OCI-LY1 (cell line): ENCODE data around the gene METTL21A.

Experiments used
- CTCF ChIP-seq: fragments of 200-600 bp; sonication (generic), shearing (Covaris generic); IDR thresholded peaks from 2 replicates; pipeline ENCODE4 v1.5.1; 2017; ENCODE audit warnings: mild to moderate bottlenecking, antibody characterized with exemption, low read length, moderate library complexity, mixed read lengths
- EZH2 ChIP-seq: fragments of 200-600 bp; sonication (generic), shearing (Covaris generic); IDR thresholded peaks from 2 replicates; pipeline ENCODE4 v1.8.0; 2017; ENCODE audit warnings: borderline replicate concordance, mixed run types, mild to moderate bottlenecking, antibody characterized with exemption, low read length, moderate library complexity, mixed read lengths

- TF ChIP-seq CTCF (no peak; the same call in 1 of the 2 replicates), EZH2 (no peak)
These were observed at the start of gene METTL21A for GRCh38 chr2:207625014-207625907.
